Ishikawa (cell line): Measurements from ENCODE around the gene ZNF682.

Experiments
- CEBPB ChIP-seq: IDR thresholded peaks from 2 replicates; pipeline ENCODE4 v1.6.1; 2012
- CREB1 ChIP-seq: IDR thresholded peaks from 2 replicates; pipeline ENCODE4 v1.6.1; 2012; ENCODE audit warnings: low read depth
- EP300 ChIP-seq: IDR thresholded peaks from 2 replicates; pipeline ENCODE4 v1.6.1; 2012; ENCODE audit warnings: borderline replicate concordance
- FOXM1 ChIP-seq: IDR thresholded peaks from 2 replicates; pipeline ENCODE4 v1.6.1; 2012; ENCODE audit warnings: low read depth, borderline replicate concordance
- NFIC ChIP-seq: IDR thresholded peaks from 2 replicates; pipeline ENCODE4 v1.6.1; 2012
- RAD21 ChIP-seq: IDR thresholded peaks from 2 replicates; pipeline ENCODE4 v1.6.1; 2012; ENCODE audit warnings: low read depth
- TAF1 ChIP-seq: IDR thresholded peaks from 2 replicates; pipeline ENCODE4 v1.6.1; 2012; ENCODE audit warnings: low read depth, mild to moderate bottlenecking
- TCF12 ChIP-seq: IDR thresholded peaks from 2 replicates; pipeline ENCODE4 v1.6.1; 2012; ENCODE audit warnings: low read depth
- TEAD4 ChIP-seq: IDR thresholded peaks from 2 replicates; pipeline ENCODE4 v1.6.1; 2012
- USF1 ChIP-seq: IDR thresholded peaks from 2 replicates; pipeline ENCODE4 v1.6.1; 2012
- YY1 ChIP-seq: IDR thresholded peaks from 2 replicates; pipeline ENCODE4 v1.6.1; 2012; ENCODE audit warnings: low read depth
- ZBTB7A ChIP-seq: IDR thresholded peaks from 2 replicates; pipeline ENCODE4 v1.6.1; 2012; ENCODE audit warnings: low read depth
- TF ChIP-seq, protein P1 (sequence below): IDR thresholded peaks from 2 replicates; pipeline ENCODE4 v1.6.1; 2012
- TF ChIP-seq, protein P2 (sequence below): IDR thresholded peaks from 2 replicates; pipeline ENCODE4 v1.6.1; 2012; ENCODE audit warnings: low read depth, mild to moderate bottlenecking

- no peak for TF ChIP-seq CEBPB
- TF ChIP-seq, protein P1, sequence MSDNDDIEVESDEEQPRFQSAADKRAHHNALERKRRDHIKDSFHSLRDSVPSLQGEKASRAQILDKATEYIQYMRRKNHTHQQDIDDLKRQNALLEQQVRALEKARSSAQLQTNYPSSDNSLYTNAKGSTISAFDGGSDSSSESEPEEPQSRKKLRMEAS, result no peak
- TF ChIP-seq NFIC, result no peak
- no peak for TF ChIP-seq FOXM1
- no peak for TF ChIP-seq ZBTB7A
- TF ChIP-seq EP300, result no peak
- no peak for TF ChIP-seq TEAD4
- no peak for TF ChIP-seq RAD21
- TF ChIP-seq TAF1, result no peak
- TF ChIP-seq TCF12, result no peak
- TF ChIP-seq, protein P2, sequence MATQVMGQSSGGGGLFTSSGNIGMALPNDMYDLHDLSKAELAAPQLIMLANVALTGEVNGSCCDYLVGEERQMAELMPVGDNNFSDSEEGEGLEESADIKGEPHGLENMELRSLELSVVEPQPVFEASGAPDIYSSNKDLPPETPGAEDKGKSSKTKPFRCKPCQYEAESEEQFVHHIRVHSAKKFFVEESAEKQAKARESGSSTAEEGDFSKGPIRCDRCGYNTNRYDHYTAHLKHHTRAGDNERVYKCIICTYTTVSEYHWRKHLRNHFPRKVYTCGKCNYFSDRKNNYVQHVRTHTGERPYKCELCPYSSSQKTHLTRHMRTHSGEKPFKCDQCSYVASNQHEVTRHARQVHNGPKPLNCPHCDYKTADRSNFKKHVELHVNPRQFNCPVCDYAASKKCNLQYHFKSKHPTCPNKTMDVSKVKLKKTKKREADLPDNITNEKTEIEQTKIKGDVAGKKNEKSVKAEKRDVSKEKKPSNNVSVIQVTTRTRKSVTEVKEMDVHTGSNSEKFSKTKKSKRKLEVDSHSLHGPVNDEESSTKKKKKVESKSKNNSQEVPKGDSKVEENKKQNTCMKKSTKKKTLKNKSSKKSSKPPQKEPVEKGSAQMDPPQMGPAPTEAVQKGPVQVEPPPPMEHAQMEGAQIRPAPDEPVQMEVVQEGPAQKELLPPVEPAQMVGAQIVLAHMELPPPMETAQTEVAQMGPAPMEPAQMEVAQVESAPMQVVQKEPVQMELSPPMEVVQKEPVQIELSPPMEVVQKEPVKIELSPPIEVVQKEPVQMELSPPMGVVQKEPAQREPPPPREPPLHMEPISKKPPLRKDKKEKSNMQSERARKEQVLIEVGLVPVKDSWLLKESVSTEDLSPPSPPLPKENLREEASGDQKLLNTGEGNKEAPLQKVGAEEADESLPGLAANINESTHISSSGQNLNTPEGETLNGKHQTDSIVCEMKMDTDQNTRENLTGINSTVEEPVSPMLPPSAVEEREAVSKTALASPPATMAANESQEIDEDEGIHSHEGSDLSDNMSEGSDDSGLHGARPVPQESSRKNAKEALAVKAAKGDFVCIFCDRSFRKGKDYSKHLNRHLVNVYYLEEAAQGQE, result no peak
- TF ChIP-seq YY1, result no peak
- TF ChIP-seq CREB1, result no peak
- no peak for TF ChIP-seq USF1
Measured at GRCh38 chr19:19997656-19998268, 41.5 kb downstream of the ZNF682 start.
